Measurements from ENCODE around the gene SPATA20.

DNA sequence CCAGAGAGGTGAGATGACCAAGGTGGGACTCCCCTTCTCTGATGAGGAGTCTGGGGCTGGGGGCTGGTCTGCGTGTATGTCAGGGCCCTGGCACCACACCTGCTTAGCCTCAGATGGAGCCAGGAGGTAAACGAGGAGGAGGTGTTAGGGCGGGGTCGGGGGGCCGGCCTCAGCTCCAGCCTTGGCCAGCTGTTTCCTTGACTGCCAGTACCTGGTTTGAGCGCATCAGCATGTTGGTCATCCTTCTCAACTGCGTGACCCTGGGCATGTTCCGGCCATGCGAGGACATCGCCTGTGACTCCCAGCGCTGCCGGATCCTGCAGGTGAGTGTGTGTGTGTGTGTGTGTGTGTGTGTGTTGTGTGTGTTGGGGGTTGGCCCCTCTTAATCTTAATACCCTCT, 21.7 kb downstream of the SPATA20 start:
- TF ChIP-seq EZH2 (IDR thresholded peaks at IDR 0.05; ENCODE audit: borderline replicate concordance, low read depth, low read length, poor library complexity, severe bottlenecking) = no peak
- TF ChIP-seq, protein P1, sequence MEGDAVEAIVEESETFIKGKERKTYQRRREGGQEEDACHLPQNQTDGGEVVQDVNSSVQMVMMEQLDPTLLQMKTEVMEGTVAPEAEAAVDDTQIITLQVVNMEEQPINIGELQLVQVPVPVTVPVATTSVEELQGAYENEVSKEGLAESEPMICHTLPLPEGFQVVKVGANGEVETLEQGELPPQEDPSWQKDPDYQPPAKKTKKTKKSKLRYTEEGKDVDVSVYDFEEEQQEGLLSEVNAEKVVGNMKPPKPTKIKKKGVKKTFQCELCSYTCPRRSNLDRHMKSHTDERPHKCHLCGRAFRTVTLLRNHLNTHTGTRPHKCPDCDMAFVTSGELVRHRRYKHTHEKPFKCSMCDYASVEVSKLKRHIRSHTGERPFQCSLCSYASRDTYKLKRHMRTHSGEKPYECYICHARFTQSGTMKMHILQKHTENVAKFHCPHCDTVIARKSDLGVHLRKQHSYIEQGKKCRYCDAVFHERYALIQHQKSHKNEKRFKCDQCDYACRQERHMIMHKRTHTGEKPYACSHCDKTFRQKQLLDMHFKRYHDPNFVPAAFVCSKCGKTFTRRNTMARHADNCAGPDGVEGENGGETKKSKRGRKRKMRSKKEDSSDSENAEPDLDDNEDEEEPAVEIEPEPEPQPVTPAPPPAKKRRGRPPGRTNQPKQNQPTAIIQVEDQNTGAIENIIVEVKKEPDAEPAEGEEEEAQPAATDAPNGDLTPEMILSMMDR (conservative IDR thresholded peaks at IDR 0.05; ENCODE audit: low read depth, low read length) = no peak

Data from A673 (cell line).